KMS-11 (cell line): ENCODE results near the gene PLD4.

Experiments
- H2AFZ ChIP-seq: fragments of 200-600 bp; sonication (generic); 2 replicates; pipeline ENCODE4 v1.6.1; 2016; ENCODE audit warnings: antibody characterized with exemption, mixed run types, low read depth
- H3K27ac ChIP-seq: fragments of 200-600 bp; sonication (generic); 2 replicates; pipeline ENCODE4 v1.6.1; 2016; ENCODE audit warnings: mild to moderate bottlenecking, mixed run types
- H3K27me3 ChIP-seq: fragments of 200-600 bp; sonication (generic); 2 replicates; pipeline ENCODE4 v1.6.1; 2017; ENCODE audit warnings: mild to moderate bottlenecking, low read depth, mixed run types, moderate library complexity; ENCODE audit not compliant: insufficient read depth
- H3K36me3 ChIP-seq: fragments of 200-600 bp; sonication (generic); 2 replicates; pipeline ENCODE4 v1.6.1; 2017; ENCODE audit warnings: mild to moderate bottlenecking, mixed run types; ENCODE audit not compliant: insufficient read depth
- H3K4me1 ChIP-seq: fragments of 200-600 bp; sonication (generic); 2 replicates; pipeline ENCODE4 v1.6.1; 2016; ENCODE audit warnings: mild to moderate bottlenecking, low read depth, mixed run types; ENCODE audit not compliant: poor library complexity, severe bottlenecking
- H3K4me2 ChIP-seq: fragments of 200-600 bp; sonication (generic); 2 replicates; pipeline ENCODE4 v1.7.0; 2016; ENCODE audit warnings: mild to moderate bottlenecking, mixed run types
- H3K4me3 ChIP-seq: fragments of 200-600 bp; sonication (generic); IDR thresholded peaks from 2 replicates; pipeline ENCODE4 v1.6.1; 2017; ENCODE audit warnings: low read depth, low read length, mixed read lengths; ENCODE audit not compliant: insufficient read depth
- H3K79me2 ChIP-seq: fragments of 200-600 bp; sonication (generic); 2 replicates; pipeline ENCODE4 v1.6.1; 2016; ENCODE audit warnings: low read depth, mixed run types; ENCODE audit not compliant: insufficient read depth
- H3K9ac ChIP-seq: fragments of 200-600 bp; sonication (generic); 2 replicates; pipeline ENCODE4 v1.6.1; 2016; ENCODE audit warnings: mild to moderate bottlenecking, mixed run types
- H4K20me1 ChIP-seq: fragments of 200-600 bp; sonication (generic); 2 replicates; pipeline ENCODE4 v1.6.1; 2016; ENCODE audit warnings: mild to moderate bottlenecking, mixed run types; ENCODE audit not compliant: insufficient read depth
- TF ChIP-seq, protein P1 (sequence below): fragments of 200-600 bp; sonication (generic); conservative IDR thresholded peaks from 2 replicates; pipeline ENCODE4 v1.6.1; 2017; ENCODE audit warnings: low read depth, mild to moderate bottlenecking, antibody characterized with exemption, low read length, moderate library complexity, mixed read lengths

The PLD4 gene

DNA sequence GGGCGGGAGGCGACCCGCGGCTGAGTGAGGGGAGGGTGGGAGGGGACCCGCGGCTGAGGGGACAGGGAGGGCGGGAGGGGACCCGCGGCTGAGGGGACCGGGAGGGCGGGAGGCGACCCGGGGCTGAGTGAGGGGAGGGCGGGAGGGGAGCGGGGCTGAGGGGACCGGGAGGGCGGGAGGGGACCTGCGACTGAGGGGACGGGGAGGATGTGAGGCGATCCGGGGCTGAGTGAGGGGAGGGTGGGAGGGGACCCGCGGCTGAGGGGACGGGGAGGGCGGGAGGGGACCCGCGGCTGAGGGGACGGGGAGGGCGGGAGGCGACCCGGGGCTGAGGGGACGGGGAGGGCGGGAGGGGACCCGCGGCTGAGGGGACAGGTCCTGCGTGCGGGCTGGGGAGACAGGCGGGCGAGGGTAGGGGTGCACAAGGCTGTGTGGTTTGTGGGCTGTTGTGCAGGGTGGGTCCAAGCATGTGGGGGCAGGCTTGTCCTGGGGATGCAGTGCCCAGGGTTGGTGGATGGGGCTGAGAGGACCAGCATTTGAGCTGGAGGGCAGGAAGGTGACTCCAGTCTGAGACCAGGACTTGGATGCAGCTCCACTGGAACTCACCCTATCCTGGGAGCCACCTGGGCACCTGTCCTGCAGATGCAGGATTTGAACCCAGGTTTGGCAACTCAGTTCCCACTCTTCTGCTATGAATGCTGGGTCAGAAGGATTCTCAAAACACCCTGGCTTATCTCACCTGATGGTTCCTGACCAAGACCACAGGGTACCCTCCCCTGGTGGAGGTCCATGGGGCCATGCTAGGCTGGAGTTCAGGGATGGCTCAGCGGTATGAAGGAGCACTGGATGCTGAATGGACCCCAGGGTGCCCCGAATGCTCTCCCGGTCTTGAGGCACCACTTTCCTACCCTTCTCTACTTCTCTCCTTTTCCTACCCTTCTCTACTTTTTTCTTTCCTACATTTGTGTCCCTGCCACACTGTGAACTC, 9.4 kb downstream of the PLD4 start:
- Histone ChIP-seq H3K36me3 (no peaks in the 10 kb centered on the region), H3K79me2 (no peaks in the 10 kb centered on the region), H3K4me3 (no peak overlapping the region), H3K4me2 (no peak overlapping the region), H4K20me1 (no peaks in the 10 kb centered on the region), H2AFZ (no peak overlapping the region), H3K4me1 (no peaks in the 10 kb centered on the region), H3K9ac (no peak overlapping the region), H3K27me3 (peaks cover 10% of the 10 kb centered on the region; the same call in 1 of the 2 replicates), H3K27ac (no peak overlapping the region)
- TF ChIP-seq, protein P1, sequence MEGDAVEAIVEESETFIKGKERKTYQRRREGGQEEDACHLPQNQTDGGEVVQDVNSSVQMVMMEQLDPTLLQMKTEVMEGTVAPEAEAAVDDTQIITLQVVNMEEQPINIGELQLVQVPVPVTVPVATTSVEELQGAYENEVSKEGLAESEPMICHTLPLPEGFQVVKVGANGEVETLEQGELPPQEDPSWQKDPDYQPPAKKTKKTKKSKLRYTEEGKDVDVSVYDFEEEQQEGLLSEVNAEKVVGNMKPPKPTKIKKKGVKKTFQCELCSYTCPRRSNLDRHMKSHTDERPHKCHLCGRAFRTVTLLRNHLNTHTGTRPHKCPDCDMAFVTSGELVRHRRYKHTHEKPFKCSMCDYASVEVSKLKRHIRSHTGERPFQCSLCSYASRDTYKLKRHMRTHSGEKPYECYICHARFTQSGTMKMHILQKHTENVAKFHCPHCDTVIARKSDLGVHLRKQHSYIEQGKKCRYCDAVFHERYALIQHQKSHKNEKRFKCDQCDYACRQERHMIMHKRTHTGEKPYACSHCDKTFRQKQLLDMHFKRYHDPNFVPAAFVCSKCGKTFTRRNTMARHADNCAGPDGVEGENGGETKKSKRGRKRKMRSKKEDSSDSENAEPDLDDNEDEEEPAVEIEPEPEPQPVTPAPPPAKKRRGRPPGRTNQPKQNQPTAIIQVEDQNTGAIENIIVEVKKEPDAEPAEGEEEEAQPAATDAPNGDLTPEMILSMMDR: no peak

DNA sequence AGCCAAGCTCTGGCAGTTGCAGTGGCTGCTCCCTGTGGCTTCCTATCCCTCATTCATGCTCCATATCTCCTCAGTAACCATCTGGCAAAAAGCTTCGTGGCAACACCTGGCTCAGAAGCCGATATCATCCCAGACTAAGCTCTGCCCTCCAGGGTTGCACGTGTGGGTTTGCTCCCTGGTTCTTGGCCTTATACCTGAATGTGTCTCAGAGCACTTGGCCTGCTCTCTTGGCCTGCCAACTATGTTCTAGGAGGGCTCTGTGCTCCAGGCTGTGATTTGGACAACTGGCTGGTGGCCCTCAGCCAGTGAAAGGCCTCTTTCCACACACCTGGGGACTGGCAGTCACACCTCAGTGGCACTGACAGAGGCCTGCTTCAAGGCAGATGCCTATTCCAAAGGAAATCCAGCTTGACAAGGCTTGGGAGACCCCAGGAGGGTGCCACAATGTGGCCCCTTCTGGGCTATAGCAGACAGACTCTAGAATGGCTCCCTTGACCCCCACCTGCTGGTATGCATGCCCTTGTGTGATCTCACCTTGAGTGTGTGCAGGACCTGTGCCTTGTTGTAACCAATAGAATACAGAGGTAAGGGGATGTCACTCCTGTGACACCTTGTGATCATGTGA, 10.5 kb downstream of the PLD4 start:
- TF ChIP-seq, protein P1: no peak
- Histone ChIP-seq H3K4me1 (no peaks in the 10 kb centered on the region), H3K36me3 (no peaks in the 10 kb centered on the region), H2AFZ (no peak overlapping the region), H3K79me2 (no peaks in the 10 kb centered on the region), H3K27me3 (peaks cover 12% of the 10 kb centered on the region; the same call in 1 of the 2 replicates), H3K9ac (no peak overlapping the region), H3K4me2 (no peak overlapping the region), H3K4me3 (no peak overlapping the region), H3K27ac (no peak overlapping the region), H4K20me1 (no peaks in the 10 kb centered on the region)

DNA sequence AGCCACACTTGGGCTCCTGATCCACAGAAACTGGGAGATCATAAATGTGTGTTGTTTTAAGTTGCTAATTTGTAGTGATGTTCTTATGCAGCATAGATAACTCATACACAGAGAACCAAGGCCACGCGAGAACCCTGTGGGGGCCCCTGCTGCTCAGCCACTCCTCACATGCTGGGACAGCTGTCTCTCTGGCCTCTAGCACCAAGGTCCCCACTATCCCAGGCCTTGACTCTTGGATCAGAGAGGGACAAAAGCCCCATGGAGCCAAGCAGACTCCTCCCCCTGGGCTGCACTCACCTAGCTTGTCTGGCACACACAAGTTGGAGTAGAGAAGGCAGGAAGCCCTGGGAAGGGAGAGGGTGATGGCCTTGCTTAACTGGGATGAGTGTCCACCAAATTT, 11.3 kb downstream of the PLD4 start:
- Histone ChIP-seq H4K20me1 (no peaks in the 10 kb centered on the region), H3K36me3 (no peaks in the 10 kb centered on the region), H3K4me1 (no peaks in the 10 kb centered on the region), H3K9ac (no peak overlapping the region), H2AFZ (no peak overlapping the region), H3K4me2 (no peak overlapping the region), H3K27me3 (peaks cover 12% of the 10 kb centered on the region; the same call in 1 of the 2 replicates), H3K4me3 (no peak overlapping the region), H3K79me2 (no peaks in the 10 kb centered on the region), H3K27ac (no peak overlapping the region)
- TF ChIP-seq, protein P1: no peak

DNA sequence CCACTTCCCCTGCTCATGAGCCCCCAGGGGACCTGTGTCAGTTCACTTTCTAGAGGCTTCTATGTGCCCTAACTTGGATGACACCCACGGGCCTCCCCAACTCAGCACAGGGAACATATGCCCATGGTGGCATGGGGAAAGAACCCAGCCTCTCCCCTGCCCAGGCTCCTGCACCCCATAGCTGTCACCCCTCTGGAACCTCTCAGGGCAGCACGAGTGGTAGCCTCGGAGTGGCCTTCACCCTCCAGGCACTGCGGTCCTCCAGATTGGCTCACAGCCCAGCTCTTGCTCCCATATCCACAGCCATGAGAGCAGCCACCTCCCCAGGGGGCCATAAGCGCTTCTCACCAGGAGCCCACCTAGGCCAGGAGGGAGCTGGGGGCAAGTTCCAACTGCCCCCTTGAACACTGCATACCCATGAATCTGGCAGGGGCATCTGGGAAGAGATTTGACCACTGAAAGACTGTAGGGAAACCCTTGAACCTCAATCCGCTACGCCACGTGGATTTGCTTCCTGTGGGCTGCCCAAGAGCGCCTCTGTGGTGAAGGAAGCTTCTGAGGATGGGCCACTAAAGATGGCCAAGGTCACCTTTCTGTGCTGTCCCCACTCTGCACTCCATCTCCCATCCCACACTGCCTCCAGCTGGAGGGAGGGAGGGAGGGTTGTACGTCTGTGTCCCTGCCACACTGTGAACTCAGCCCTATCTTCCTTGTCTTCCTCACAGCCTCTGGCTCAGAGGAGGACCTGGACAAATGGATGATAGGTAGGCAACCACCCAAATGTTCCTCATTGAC, 11.9 kb downstream of the PLD4 start:
- H3K27me3 ChIP-seq: peaks cover 12% of the 10 kb centered on the region; the same call in 1 of the 2 replicates
- no peak overlapping the region for H3K4me2 ChIP-seq
- no peaks in the 10 kb centered on the region for H3K4me1 ChIP-seq
- no peak overlapping the region for H3K27ac ChIP-seq
- no peak overlapping the region for H2AFZ ChIP-seq
- no peak overlapping the region for H3K9ac ChIP-seq
- no peaks in the 10 kb centered on the region for H4K20me1 ChIP-seq
- H3K36me3 ChIP-seq: no peaks in the 10 kb centered on the region
- H3K79me2 ChIP-seq: no peaks in the 10 kb centered on the region
- no peak overlapping the region for H3K4me3 ChIP-seq
- TF ChIP-seq, protein P1: no peak
